Measurements from ENCODE around the gene RREB1. TPM values are rescaled to one million over a fixed set of nuclear protein-coding genes. Genes with fewer than 3 reads are reported as not detected.
"Not testable (repeated sequence)": the region's sequence is repeated elsewhere in the genome, so short reads cannot be mapped to it uniquely, and the experiment has no call there.

Gene RREB1
- total and polyA plus RNA-seq, 2 experiments from 2014 or later: 6.4 to 12.4 TPM

- H2AFZ ChIP-seq: peak overlapping the region; percentile 96
- no peaks in the 10 kb centered on the region for H3K9me3 ChIP-seq (ENCODE audit: low read depth)
- H3K27me3 ChIP-seq (replicated peaks; ENCODE audit: insufficient read depth): no peaks in the 10 kb centered on the region
- 35 to 37% methylated on average over 11 to 13 of the region's 13 CpGs for WGBS, 2 experiments (ENCODE audit: low coverage in 1 of 2, low lambda C conversion rate in 2 of 2, missing lambda C conversion rate in 2 of 2)
- DNase-seq: no peak
- in situ Hi-C loops (cut with MboI): no loop called here
- H3K4me3 ChIP-seq: peak overlapping the region; percentile 84
- no peaks in the 10 kb centered on the region for H3K36me3 ChIP-seq (ENCODE audit: low read depth)
- no peaks in the 10 kb centered on the region for H3K79me2 ChIP-seq (ENCODE audit: insufficient read depth)
- no peak overlapping the region for H3K27ac ChIP-seq
- TF ChIP-seq EZH2 (IDR thresholded peaks at IDR 0.05; ENCODE audit: insufficient read depth, poor library complexity, severe bottlenecking) (no peak), EZH2phosphoT487 (IDR thresholded peaks at IDR 0.05; ENCODE audit: insufficient read depth, low read depth) (no peak)
- peak overlapping the region; percentile 84 for H3K4me2 ChIP-seq (ENCODE audit: unreplicated experiment)
- H4K20me1 ChIP-seq (ENCODE audit: insufficient read depth): no peaks in the 10 kb centered on the region
- peak overlapping the region; percentile 80 for H3K9ac ChIP-seq
- no peaks in the 10 kb centered on the region for H3K9me2 ChIP-seq (ENCODE audit: insufficient read depth)
- H3K4me1 ChIP-seq (ENCODE audit: insufficient read depth): no peaks in the 10 kb centered on the region
- H3F3A ChIP-seq (ENCODE audit: insufficient read depth): 0 out of 2 replicates have a peak, but pooled peaks cover under 1% of the 10 kb centered on the region
These were observed 154.2 kb downstream of the RREB1 start for GRCh38 chr6:7261852-7262461.

GRCh38 chr6:7262746-7263518 is 155.2 kb downstream of the RREB1 start:
- 84 to 88% methylated on average over 16 of the region's 16 CpGs for WGBS, 2 experiments (ENCODE audit: low coverage in 1 of 2, low lambda C conversion rate in 2 of 2, missing lambda C conversion rate in 2 of 2)
- Histone ChIP-seq H3K79me2 (ENCODE audit: insufficient read depth) (no peaks in the 10 kb centered on the region), H3K27ac (no peak overlapping the region), H3K36me3 (ENCODE audit: low read depth) (no peaks in the 10 kb centered on the region), H3K9me2 (ENCODE audit: insufficient read depth) (no peaks in the 10 kb centered on the region), H3K4me2 (ENCODE audit: unreplicated experiment) (no peak overlapping the region), H3K9ac (no peak overlapping the region), H2AFZ (no peak overlapping the region), H3F3A (ENCODE audit: insufficient read depth) (peaks cover 4% of the 10 kb centered on the region; the same call in 1 of the 2 replicates), H3K4me1 (ENCODE audit: insufficient read depth) (peaks cover 5% of the 10 kb centered on the region), H3K4me3 (no peak overlapping the region), H3K27me3 (replicated peaks; ENCODE audit: insufficient read depth) (no peaks in the 10 kb centered on the region), H4K20me1 (ENCODE audit: insufficient read depth) (no peaks in the 10 kb centered on the region), H3K9me3 (ENCODE audit: low read depth) (no peaks in the 10 kb centered on the region)
- no peak for TF ChIP-seq EZH2 (IDR thresholded peaks at IDR 0.05; ENCODE audit: insufficient read depth, poor library complexity, severe bottlenecking)
- TF ChIP-seq EZH2phosphoT487 (IDR thresholded peaks at IDR 0.05; ENCODE audit: insufficient read depth, low read depth): no peak
- DNase-seq: no peak
- in situ Hi-C loops (cut with MboI): no loop called here

- H3F3A ChIP-seq (ENCODE audit: insufficient read depth); H3K9me2 ChIP-seq (ENCODE audit: insufficient read depth); H3K36me3 ChIP-seq (ENCODE audit: low read depth); H3K4me3 ChIP-seq; H3K27me3 ChIP-seq (replicated peaks; ENCODE audit: insufficient read depth); H3K9ac ChIP-seq; H3K27ac ChIP-seq; DNase-seq; H3K79me2 ChIP-seq (ENCODE audit: insufficient read depth); H2AFZ ChIP-seq; in situ Hi-C loops (cut with MboI); H3K9me3 ChIP-seq (ENCODE audit: low read depth); H3K4me1 ChIP-seq (ENCODE audit: insufficient read depth); H3K4me2 ChIP-seq (ENCODE audit: unreplicated experiment); H4K20me1 ChIP-seq (ENCODE audit: insufficient read depth): not testable (repeated sequence)
- 95 to 98% methylated on average over 9 of the region's 9 CpGs for WGBS, 2 experiments (ENCODE audit: low coverage in 1 of 2, low lambda C conversion rate in 2 of 2, missing lambda C conversion rate in 2 of 2)
These were observed 155.7 kb downstream of the RREB1 start for GRCh38 chr6:7263519-7263805.

- in situ Hi-C loops (cut with MboI): no loop called here
- Histone ChIP-seq H3K4me2 (ENCODE audit: unreplicated experiment) (no peak overlapping the region), H3K79me2 (ENCODE audit: insufficient read depth) (no peaks in the 10 kb centered on the region), H3K36me3 (ENCODE audit: low read depth) (no peaks in the 10 kb centered on the region), H3K9me3 (ENCODE audit: low read depth) (no peaks in the 10 kb centered on the region), H3K27ac (no peak overlapping the region), H3K4me3 (no peak overlapping the region), H3K9ac (no peak overlapping the region), H3F3A (ENCODE audit: insufficient read depth) (peaks cover 4% of the 10 kb centered on the region; the same call in 1 of the 2 replicates), H3K27me3 (replicated peaks; ENCODE audit: insufficient read depth) (no peaks in the 10 kb centered on the region), H3K4me1 (ENCODE audit: insufficient read depth) (peaks cover 8% of the 10 kb centered on the region), H4K20me1 (ENCODE audit: insufficient read depth) (no peaks in the 10 kb centered on the region), H3K9me2 (ENCODE audit: insufficient read depth) (no peaks in the 10 kb centered on the region), H2AFZ (no peak overlapping the region)
- TF ChIP-seq EZH2 (IDR thresholded peaks at IDR 0.05; ENCODE audit: insufficient read depth, poor library complexity, severe bottlenecking) (no peak), EZH2phosphoT487 (IDR thresholded peaks at IDR 0.05; ENCODE audit: insufficient read depth, low read depth) (no peak)
- 92 to 95% methylated on average over 12 to 15 of the region's 15 CpGs for WGBS, 2 experiments (ENCODE audit: low coverage in 1 of 2, low lambda C conversion rate in 2 of 2, missing lambda C conversion rate in 2 of 2)
- no peak for DNase-seq
These were observed 156.3 kb downstream of the RREB1 start for GRCh38 chr6:7264041-7264440.
